ENCODE measurements around the gene TIMP2.

- TF ChIP-seq, protein P1, sequence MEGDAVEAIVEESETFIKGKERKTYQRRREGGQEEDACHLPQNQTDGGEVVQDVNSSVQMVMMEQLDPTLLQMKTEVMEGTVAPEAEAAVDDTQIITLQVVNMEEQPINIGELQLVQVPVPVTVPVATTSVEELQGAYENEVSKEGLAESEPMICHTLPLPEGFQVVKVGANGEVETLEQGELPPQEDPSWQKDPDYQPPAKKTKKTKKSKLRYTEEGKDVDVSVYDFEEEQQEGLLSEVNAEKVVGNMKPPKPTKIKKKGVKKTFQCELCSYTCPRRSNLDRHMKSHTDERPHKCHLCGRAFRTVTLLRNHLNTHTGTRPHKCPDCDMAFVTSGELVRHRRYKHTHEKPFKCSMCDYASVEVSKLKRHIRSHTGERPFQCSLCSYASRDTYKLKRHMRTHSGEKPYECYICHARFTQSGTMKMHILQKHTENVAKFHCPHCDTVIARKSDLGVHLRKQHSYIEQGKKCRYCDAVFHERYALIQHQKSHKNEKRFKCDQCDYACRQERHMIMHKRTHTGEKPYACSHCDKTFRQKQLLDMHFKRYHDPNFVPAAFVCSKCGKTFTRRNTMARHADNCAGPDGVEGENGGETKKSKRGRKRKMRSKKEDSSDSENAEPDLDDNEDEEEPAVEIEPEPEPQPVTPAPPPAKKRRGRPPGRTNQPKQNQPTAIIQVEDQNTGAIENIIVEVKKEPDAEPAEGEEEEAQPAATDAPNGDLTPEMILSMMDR (IDR thresholded peaks at IDR 0.05) = no peak
- TF ChIP-seq EP300 (IDR thresholded peaks at IDR 0.05) = no peak
- no peak for TF ChIP-seq POLR2A (IDR thresholded peaks at IDR 0.05)
These were observed 33.1 kb downstream of the TIMP2 start for GRCh38 chr17:78892062-78892456.
